ENCODE results near the gene CST3.

Gene CST3

GRCh38 chr20:23586735-23587525 is 50.8 kb downstream of the CST3 start (continued):
- TF ChIP-seq HIC1 (tag by site-specific recombination; IDR thresholded peaks at IDR 0.05), result no peak

GRCh38 chr20:23585808-23586734 is 51.7 kb downstream of the CST3 start:
- CTCF ChIA-PET, result no interaction called here
- H3K27ac ChIP-seq (ENCODE audit: extremely low read depth, low read depth, low read length), result no peak overlapping the region
- H3K4me1 ChIP-seq (ENCODE audit: control insufficient read depth, insufficient read depth, low read length), result no peaks in the 10 kb centered on the region
- POLR2A ChIA-PET, result no interaction called here
- H3K9me3 ChIP-seq (ENCODE audit: control insufficient read depth, insufficient read depth, low read depth, low read length), result no peaks in the 10 kb centered on the region
- no peaks in the 10 kb centered on the region for H3K36me3 ChIP-seq (ENCODE audit: control insufficient read depth in 2 of 2, insufficient read depth in 1 of 2, low read length in 2 of 2)
- H3K4me3 ChIP-seq (ENCODE audit: low read depth, low read length), result no peak overlapping the region
- TF ChIP-seq ZNF169 (tag by site-specific recombination; IDR thresholded peaks at IDR 0.05) (no peak), WT1 (tag by site-specific recombination; IDR thresholded peaks at IDR 0.05) (no peak), ZNF596 (tag by site-specific recombination; IDR thresholded peaks at IDR 0.05) (no peak)

- CTCF ChIA-PET, result interaction anchor here (0.6 to 0.8 kb wide), 2 partner anchors 67 to 141 kb away, joined by 3 read pairs; no protein-coding TSS in a partner anchor
- no peaks in the 10 kb centered on the region for H3K9me3 ChIP-seq (ENCODE audit: control insufficient read depth, insufficient read depth, low read depth, low read length)
- no peak overlapping the region for H3K4me3 ChIP-seq (ENCODE audit: low read depth, low read length)
- no peaks in the 10 kb centered on the region for H3K4me1 ChIP-seq (ENCODE audit: control insufficient read depth, insufficient read depth, low read length)
- H3K27ac ChIP-seq (ENCODE audit: extremely low read depth, low read depth, low read length), result no peak overlapping the region
- POLR2A ChIA-PET, result no interaction called here
- TF ChIP-seq ZNF37A (tag by site-specific recombination; IDR thresholded peaks at IDR 0.05) (no peak), ZNF18 (tag by site-specific recombination; IDR thresholded peaks at IDR 0.05) (no peak), ZNF169 (tag by site-specific recombination; IDR thresholded peaks at IDR 0.05) (no peak), ZNF610 (tag by site-specific recombination; IDR thresholded peaks at IDR 0.05; ENCODE audit: borderline replicate concordance) (no peak)
- TF ChIP-seq, protein P1, sequence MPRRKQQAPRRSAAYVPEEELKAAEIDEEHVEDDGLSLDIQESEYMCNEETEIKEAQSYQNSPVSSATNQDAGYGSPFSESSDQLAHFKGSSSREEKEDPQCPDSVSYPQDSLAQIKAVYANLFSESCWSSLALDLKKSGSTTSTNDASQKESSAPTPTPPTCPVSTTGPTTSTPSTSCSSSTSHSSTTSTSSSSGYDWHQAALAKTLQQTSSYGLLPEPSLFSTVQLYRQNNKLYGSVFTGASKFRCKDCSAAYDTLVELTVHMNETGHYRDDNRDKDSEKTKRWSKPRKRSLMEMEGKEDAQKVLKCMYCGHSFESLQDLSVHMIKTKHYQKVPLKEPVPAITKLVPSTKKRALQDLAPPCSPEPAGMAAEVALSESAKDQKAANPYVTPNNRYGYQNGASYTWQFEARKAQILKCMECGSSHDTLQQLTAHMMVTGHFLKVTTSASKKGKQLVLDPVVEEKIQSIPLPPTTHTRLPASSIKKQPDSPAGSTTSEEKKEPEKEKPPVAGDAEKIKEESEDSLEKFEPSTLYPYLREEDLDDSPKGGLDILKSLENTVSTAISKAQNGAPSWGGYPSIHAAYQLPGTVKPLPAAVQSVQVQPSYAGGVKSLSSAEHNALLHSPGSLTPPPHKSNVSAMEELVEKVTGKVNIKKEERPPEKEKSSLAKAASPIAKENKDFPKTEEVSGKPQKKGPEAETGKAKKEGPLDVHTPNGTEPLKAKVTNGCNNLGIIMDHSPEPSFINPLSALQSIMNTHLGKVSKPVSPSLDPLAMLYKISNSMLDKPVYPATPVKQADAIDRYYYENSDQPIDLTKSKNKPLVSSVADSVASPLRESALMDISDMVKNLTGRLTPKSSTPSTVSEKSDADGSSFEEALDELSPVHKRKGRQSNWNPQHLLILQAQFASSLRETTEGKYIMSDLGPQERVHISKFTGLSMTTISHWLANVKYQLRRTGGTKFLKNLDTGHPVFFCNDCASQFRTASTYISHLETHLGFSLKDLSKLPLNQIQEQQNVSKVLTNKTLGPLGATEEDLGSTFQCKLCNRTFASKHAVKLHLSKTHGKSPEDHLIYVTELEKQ (tag by site-specific recombination; IDR thresholded peaks at IDR 0.05; ENCODE audit: borderline replicate concordance), result no peak
- no peaks in the 10 kb centered on the region for H3K36me3 ChIP-seq (ENCODE audit: control insufficient read depth in 2 of 2, insufficient read depth in 1 of 2, low read length in 2 of 2)
These were observed 52.3 kb downstream of the CST3 start for GRCh38 chr20:23585449-23585807.
